ENCODE measurements around the gene D2HGDH.
"Not testable (repeated sequence)": the region's sequence is repeated elsewhere in the genome, so short reads cannot be mapped to it uniquely, and the experiment has no call there.

D2HGDH gene

GRCh38 chr2:241814393-241814642 is 79.9 kb downstream of the D2HGDH start:
- DNase-seq (ENCODE audit: extremely low spot score, insufficient read length, low read depth) = no peak
- no peak for FAIRE-seq

- no peak for FAIRE-seq
- no peak for DNase-seq (ENCODE audit: extremely low spot score, insufficient read length, low read depth)
Measured at GRCh38 chr2:241814643-241815476, 80.4 kb downstream of the D2HGDH start.

GRCh38 chr2:241815477-241816430 is 81.3 kb downstream of the D2HGDH start:
- DNase-seq (ENCODE audit: extremely low spot score, insufficient read length, low read depth) = no peak

GRCh38 chr2:241816431-241817121 is 82.1 kb downstream of the D2HGDH start:
- no peak for DNase-seq (ENCODE audit: extremely low spot score, insufficient read length, low read depth)
- FAIRE-seq = no peak

More at GRCh38 chr2:241815477-241816430, 81.3 kb downstream of the D2HGDH start:
- no peak for FAIRE-seq

GRCh38 chr2:241817126-241817820 is 82.8 kb downstream of the D2HGDH start:
- DNase-seq (ENCODE audit: extremely low spot score, insufficient read length, low read depth) (no peak), FAIRE-seq (peak; percentile 54)

GRCh38 chr2:241817821-241818215 is 83.4 kb downstream of the D2HGDH start:
- not testable (repeated sequence) for FAIRE-seq; DNase-seq (ENCODE audit: extremely low spot score, insufficient read length, low read depth)
